A673 (cell line): ENCODE data around the gene ANKRD18A.

Experiments used
- EZH2 ChIP-seq: fragments of 200-600 bp; sonication (generic); IDR thresholded peaks from 2 replicates; pipeline ENCODE4 v1.6.1; 2017; ENCODE audit warnings: borderline replicate concordance, low read depth, mild to moderate bottlenecking, mixed read lengths, antibody characterized with exemption, low read length; ENCODE audit not compliant: poor library complexity, severe bottlenecking
- TF ChIP-seq, protein P1 (sequence below): fragments of 300-800, 200-600 bp; sonication (generic); conservative IDR thresholded peaks from 2 replicates; pipeline ENCODE4 v1.5.1; 2017; ENCODE audit warnings: low read depth, mild to moderate bottlenecking, antibody characterized with exemption, low read length, moderate library complexity, mixed read lengths

DNA sequence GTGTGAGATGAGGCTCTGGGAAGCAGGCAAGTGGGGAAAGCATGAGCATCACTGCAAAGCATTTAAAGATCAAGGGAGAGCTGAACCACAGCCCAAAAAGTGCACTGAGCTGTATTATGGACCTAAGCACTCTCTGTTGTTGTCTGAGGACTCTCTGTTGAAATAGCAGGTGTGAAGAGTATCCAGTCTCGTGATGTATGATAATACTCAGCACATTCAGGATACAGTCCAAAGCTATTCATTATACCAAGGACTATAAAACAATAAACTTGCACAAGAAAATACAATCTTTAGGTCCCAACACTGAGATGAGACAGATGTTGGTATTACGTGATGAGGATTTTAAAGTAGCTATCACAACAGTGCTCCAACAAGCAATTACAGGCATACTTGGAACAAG, 98.6 kb downstream of the ANKRD18A start:
- TF ChIP-seq, protein P1, sequence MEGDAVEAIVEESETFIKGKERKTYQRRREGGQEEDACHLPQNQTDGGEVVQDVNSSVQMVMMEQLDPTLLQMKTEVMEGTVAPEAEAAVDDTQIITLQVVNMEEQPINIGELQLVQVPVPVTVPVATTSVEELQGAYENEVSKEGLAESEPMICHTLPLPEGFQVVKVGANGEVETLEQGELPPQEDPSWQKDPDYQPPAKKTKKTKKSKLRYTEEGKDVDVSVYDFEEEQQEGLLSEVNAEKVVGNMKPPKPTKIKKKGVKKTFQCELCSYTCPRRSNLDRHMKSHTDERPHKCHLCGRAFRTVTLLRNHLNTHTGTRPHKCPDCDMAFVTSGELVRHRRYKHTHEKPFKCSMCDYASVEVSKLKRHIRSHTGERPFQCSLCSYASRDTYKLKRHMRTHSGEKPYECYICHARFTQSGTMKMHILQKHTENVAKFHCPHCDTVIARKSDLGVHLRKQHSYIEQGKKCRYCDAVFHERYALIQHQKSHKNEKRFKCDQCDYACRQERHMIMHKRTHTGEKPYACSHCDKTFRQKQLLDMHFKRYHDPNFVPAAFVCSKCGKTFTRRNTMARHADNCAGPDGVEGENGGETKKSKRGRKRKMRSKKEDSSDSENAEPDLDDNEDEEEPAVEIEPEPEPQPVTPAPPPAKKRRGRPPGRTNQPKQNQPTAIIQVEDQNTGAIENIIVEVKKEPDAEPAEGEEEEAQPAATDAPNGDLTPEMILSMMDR = no peak
- no peak for TF ChIP-seq EZH2
